Spinal cord (tissue), 10 donors: ENCODE results near the gene TRPC4. TPM values are rescaled to one million over a fixed set of nuclear protein-coding genes. Genes with fewer than 3 reads are reported as not detected.
A peak's percentile ranks its signal among the peaks of the same experiment; 100 is the strongest.

Source experiments
- DNase-seq, 6 donors: peaks; one replicate each; pipeline versions ENCODE4 v3.0.0 to v3.0.0-alpha.2; 2013 to 2015; ENCODE audit warnings: low spot score in 6 of 6, low read depth in 4 of 6
- H3K27ac ChIP-seq: one replicate; pipeline ENCODE4 v1.5.1; 2013; ENCODE audit warnings: low read depth, low read length, control low read depth
- H3K27me3 ChIP-seq: one replicate; pipeline ENCODE4 v1.6.1; 2013; ENCODE audit warnings: low read length; ENCODE audit not compliant: control insufficient read depth, insufficient read depth
- H3K36me3 ChIP-seq: one replicate; pipeline ENCODE4 v1.6.1; 2013; ENCODE audit warnings: low read length; ENCODE audit not compliant: control insufficient read depth, insufficient read depth
- H3K4me1 ChIP-seq: one replicate; pipeline ENCODE4 v1.6.1; 2013; ENCODE audit warnings: low read length; ENCODE audit not compliant: control insufficient read depth, insufficient read depth
- H3K4me3 ChIP-seq: one replicate; pipeline ENCODE4 v1.5.1; 2013; ENCODE audit warnings: low read depth, low read length, control low read depth
- H3K9me3 ChIP-seq: one replicate; pipeline ENCODE4 v1.6.1; 2013; ENCODE audit warnings: low read length; ENCODE audit not compliant: control insufficient read depth, insufficient read depth
- WGBS: methylation state at CpG from one replicate; pipeline ENCODE4 v1.1.5; 2013; ENCODE audit warnings: missing lambda C conversion rate; ENCODE audit not compliant: insufficient coverage; 5-methylcytosine and 5-hydroxymethylcytosine counted together
- polyA plus RNA-seq, 2 donors: library from polyadenylated mRNA; unstranded; fragments of 120-200 nt; gene quantifications; one replicate each; pipeline ENCODE4 v1.2.1, GENCODE V29; 2013; ENCODE audit not compliant: insufficient read length in 2 of 2
- total RNA-seq, 2 donors: library from RNA; depleted of rRNA in 1 of 2; stranded (reverse); fragments of 120-200 nt in 1 of 2; fragments of >200 nt in 1 of 2; gene quantifications; one replicate each; pipeline versions ENCODE4 v1.2.3 to v1.2.4, GENCODE V29; 2013 to 2014
- donor health status: healthy.

TRPC4 gene
- total and polyA plus RNA-seq, 4 donors = 3.9 to 10.6 (median 5.1) TPM

- H3K9me3 ChIP-seq = no peaks in the 10 kb centered on the region
- WGBS = no CpG with 5 or more reads among the region's 2 CpGs
- H3K27me3 ChIP-seq = no peaks in the 10 kb centered on the region
- peak in 3 of 6 donors; percentile 10 to 80 (median 71) for DNase-seq
- H3K4me1 ChIP-seq = no peaks in the 10 kb centered on the region
- no peak overlapping the region for H3K4me3 ChIP-seq
- no peaks in the 10 kb centered on the region for H3K36me3 ChIP-seq
- H3K27ac ChIP-seq = no peak overlapping the region
Measured at GRCh38 chr13:37640499-37640898, 229.1 kb downstream of the TRPC4 start.

- 91% methylated on average over 2 of the region's 8 CpGs for WGBS
- no peak overlapping the region for H3K4me3 ChIP-seq
- DNase-seq = no peak
- no peaks in the 10 kb centered on the region for H3K27me3 ChIP-seq
- no peaks in the 10 kb centered on the region for H3K4me1 ChIP-seq
- no peak overlapping the region for H3K27ac ChIP-seq
- no peaks in the 10 kb centered on the region for H3K36me3 ChIP-seq
- no peaks in the 10 kb centered on the region for H3K9me3 ChIP-seq
Measured at GRCh38 chr13:37636701-37637100, 232.9 kb downstream of the TRPC4 start.

- no peaks in the 10 kb centered on the region for H3K27me3 ChIP-seq
- H3K27ac ChIP-seq = no peak overlapping the region
- H3K9me3 ChIP-seq = no peaks in the 10 kb centered on the region
- no peak overlapping the region for H3K4me3 ChIP-seq
- H3K36me3 ChIP-seq = no peaks in the 10 kb centered on the region
- 32% methylated on average over 3 of the region's 5 CpGs for WGBS
- DNase-seq = no peak
- no peaks in the 10 kb centered on the region for H3K4me1 ChIP-seq
Measured at GRCh38 chr13:37632294-37632693, 237.3 kb downstream of the TRPC4 start.

- Histone ChIP-seq H3K4me3 (no peak overlapping the region), H3K27ac (no peak overlapping the region), H3K4me1 (no peaks in the 10 kb centered on the region), H3K9me3 (no peaks in the 10 kb centered on the region), H3K36me3 (no peaks in the 10 kb centered on the region), H3K27me3 (no peaks in the 10 kb centered on the region)
- DNase-seq = no peak
- no CpG with 5 or more reads among the region's 4 CpGs for WGBS
Measured at GRCh38 chr13:37627428-37627827, 242.1 kb downstream of the TRPC4 start.

GRCh38 chr13:37621811-37622361, 247.7 kb downstream of the TRPC4 start:
- no peaks in the 10 kb centered on the region for H3K27me3 ChIP-seq
- DNase-seq = peak in 1 of 6 donors; percentile 54

GRCh38 chr13:37618554-37618953, 251.0 kb downstream of the TRPC4 start:
- H3K9me3 ChIP-seq = no peaks in the 10 kb centered on the region
- no peak overlapping the region for H3K4me3 ChIP-seq
- H3K36me3 ChIP-seq = no peaks in the 10 kb centered on the region
- no CpG with 5 or more reads among the region's 2 CpGs for WGBS
- no peaks in the 10 kb centered on the region for H3K27me3 ChIP-seq
- no peak for DNase-seq
- no peak overlapping the region for H3K27ac ChIP-seq
- H3K4me1 ChIP-seq = no peaks in the 10 kb centered on the region

More at GRCh38 chr13:37621811-37622361, 247.7 kb downstream of the TRPC4 start:
- H3K27ac ChIP-seq = no peak overlapping the region
- H3K4me1 ChIP-seq = no peaks in the 10 kb centered on the region
- 80% methylated on average over 1 of the region's 3 CpGs for WGBS
- H3K4me3 ChIP-seq = no peak overlapping the region
- no peaks in the 10 kb centered on the region for H3K9me3 ChIP-seq
- no peaks in the 10 kb centered on the region for H3K36me3 ChIP-seq

- Histone ChIP-seq H3K27ac (no peak overlapping the region), H3K4me1 (no peaks in the 10 kb centered on the region), H3K27me3 (no peaks in the 10 kb centered on the region), H3K4me3 (no peak overlapping the region), H3K9me3 (no peaks in the 10 kb centered on the region), H3K36me3 (no peaks in the 10 kb centered on the region)
- no peak for DNase-seq
- WGBS = 67% methylated on average over 1 of the region's 1 CpG
Measured at GRCh38 chr13:37617173-37617572, 252.4 kb downstream of the TRPC4 start.

GRCh38 chr13:37616131-37616530, 253.4 kb downstream of the TRPC4 start:
- WGBS = no CpG with 5 or more reads among the region's 1 CpG
- H3K36me3 ChIP-seq = no peaks in the 10 kb centered on the region
- no peaks in the 10 kb centered on the region for H3K27me3 ChIP-seq
- H3K9me3 ChIP-seq = no peaks in the 10 kb centered on the region
- H3K27ac ChIP-seq = no peak overlapping the region
- no peak for DNase-seq
- H3K4me1 ChIP-seq = no peaks in the 10 kb centered on the region
- no peak overlapping the region for H3K4me3 ChIP-seq

- no peaks in the 10 kb centered on the region for H3K4me1 ChIP-seq
- no peaks in the 10 kb centered on the region for H3K27me3 ChIP-seq
- no peak overlapping the region for H3K4me3 ChIP-seq
- H3K27ac ChIP-seq = no peak overlapping the region
- no CpG with 5 or more reads among the region's 2 CpGs for WGBS
- no peaks in the 10 kb centered on the region for H3K36me3 ChIP-seq
- no peaks in the 10 kb centered on the region for H3K9me3 ChIP-seq
- DNase-seq = no peak
Measured at GRCh38 chr13:37615276-37615675, 254.3 kb downstream of the TRPC4 start.

GRCh38 chr13:37613638-37614037, 255.9 kb downstream of the TRPC4 start:
- Histone ChIP-seq H3K36me3 (no peaks in the 10 kb centered on the region), H3K4me1 (no peaks in the 10 kb centered on the region), H3K4me3 (no peak overlapping the region), H3K27me3 (no peaks in the 10 kb centered on the region), H3K27ac (no peak overlapping the region), H3K9me3 (no peaks in the 10 kb centered on the region)
- WGBS = no CpG with 5 or more reads among the region's 2 CpGs
- DNase-seq = no peak
